Measurements from ENCODE around the gene CDKN3. TPM values are rescaled to one million over a fixed set of nuclear protein-coding genes. Genes with fewer than 3 reads are reported as not detected.
"Not testable (repeated sequence)": the region's sequence is repeated elsewhere in the genome, so short reads cannot be mapped to it uniquely, and the experiment has no call there.

The CDKN3 gene
- total RNA-seq, 1 experiment from 2014 or later = 96.1 TPM

GRCh38 chr14:54380558-54380957 lies 16.2 kb upstream of the CDKN3 start:
- not testable (repeated sequence) for H3K9ac ChIP-seq (ENCODE audit: low read length); H3K27me3 ChIP-seq (ENCODE audit: low read length); H3K4me2 ChIP-seq (ENCODE audit: low read depth, low read length, poor library complexity, severe bottlenecking); H3K36me3 ChIP-seq (ENCODE audit: insufficient read depth, low read length); DNase-seq; H4K20me1 ChIP-seq (ENCODE audit: insufficient read depth, low read depth, low read length); H3K9me3 ChIP-seq (ENCODE audit: low read length); H3K79me2 ChIP-seq (ENCODE audit: low read length); H3K4me3 ChIP-seq (ENCODE audit: low read length); H2AFZ ChIP-seq (ENCODE audit: low read length); H3K27ac ChIP-seq (ENCODE audit: low read length); H3K9me2 ChIP-seq (replicated peaks; ENCODE audit: insufficient read depth, low read length)
- peaks cover 20% of the 10 kb centered on the region for H3K4me1 ChIP-seq (ENCODE audit: low read length)

GRCh38 chr14:54381821-54382220 lies 15.0 kb upstream of the CDKN3 start:
- Histone ChIP-seq H4K20me1 (ENCODE audit: insufficient read depth, low read depth, low read length) (no peaks in the 10 kb centered on the region), H2AFZ (ENCODE audit: low read length) (no peak overlapping the region), H3K27me3 (ENCODE audit: low read length) (0 out of 2 replicates have a peak, but pooled peaks cover 2% of the 10 kb centered on the region), H3K27ac (ENCODE audit: low read length) (no peak overlapping the region), H3K9me2 (replicated peaks; ENCODE audit: insufficient read depth, low read length) (no peaks in the 10 kb centered on the region), H3K4me2 (ENCODE audit: low read depth, low read length, poor library complexity, severe bottlenecking) (no peak overlapping the region), H3K4me1 (ENCODE audit: low read length) (peaks cover 20% of the 10 kb centered on the region), H3K9me3 (ENCODE audit: low read length) (no peaks in the 10 kb centered on the region), H3K36me3 (ENCODE audit: insufficient read depth, low read length) (no peaks in the 10 kb centered on the region), H3K4me3 (ENCODE audit: low read length) (no peak overlapping the region), H3K9ac (ENCODE audit: low read length) (no peak overlapping the region), H3K79me2 (ENCODE audit: low read length) (no peaks in the 10 kb centered on the region)
- no peak for DNase-seq

GRCh38 chr14:54383835-54384234 lies 13.0 kb upstream of the CDKN3 start:
- H3K4me2 ChIP-seq (ENCODE audit: low read depth, low read length, poor library complexity, severe bottlenecking) = no peak overlapping the region
- DNase-seq = no peak
- no peaks in the 10 kb centered on the region for H4K20me1 ChIP-seq (ENCODE audit: insufficient read depth, low read depth, low read length)
- no peaks in the 10 kb centered on the region for H3K79me2 ChIP-seq (ENCODE audit: low read length)
- no peaks in the 10 kb centered on the region for H3K9me2 ChIP-seq (replicated peaks; ENCODE audit: insufficient read depth, low read length)
- H3K4me3 ChIP-seq (ENCODE audit: low read length) = no peak overlapping the region
- no peaks in the 10 kb centered on the region for H3K9me3 ChIP-seq (ENCODE audit: low read length)
- H3K4me1 ChIP-seq (ENCODE audit: low read length) = peaks cover 10% of the 10 kb centered on the region
- H3K27me3 ChIP-seq (ENCODE audit: low read length) = no peaks in the 10 kb centered on the region
- H3K27ac ChIP-seq (ENCODE audit: low read length) = no peak overlapping the region
- no peak overlapping the region for H3K9ac ChIP-seq (ENCODE audit: low read length)
- no peaks in the 10 kb centered on the region for H3K36me3 ChIP-seq (ENCODE audit: insufficient read depth, low read length)
- H2AFZ ChIP-seq (ENCODE audit: low read length) = no peak overlapping the region

- H3K9ac ChIP-seq (ENCODE audit: low read length) = no peak overlapping the region
- H3K4me1 ChIP-seq (ENCODE audit: low read length) = peaks cover 2% of the 10 kb centered on the region
These were observed 11.3 kb upstream of the CDKN3 start for GRCh38 chr14:54385556-54385955.

GRCh38 chr14:54387328-54387727 lies 9.5 kb upstream of the CDKN3 start:
- no peak overlapping the region for H3K27ac ChIP-seq (ENCODE audit: low read length)
- no peaks in the 10 kb centered on the region for H4K20me1 ChIP-seq (ENCODE audit: insufficient read depth, low read depth, low read length)
- no peaks in the 10 kb centered on the region for H3K79me2 ChIP-seq (ENCODE audit: low read length)
- H2AFZ ChIP-seq (ENCODE audit: low read length) = no peak overlapping the region
- H3K9ac ChIP-seq (ENCODE audit: low read length) = no peak overlapping the region
- no peaks in the 10 kb centered on the region for H3K4me1 ChIP-seq (ENCODE audit: low read length)
- no peak overlapping the region for H3K4me3 ChIP-seq (ENCODE audit: low read length)
- no peaks in the 10 kb centered on the region for H3K36me3 ChIP-seq (ENCODE audit: insufficient read depth, low read length)
- H3K9me3 ChIP-seq (ENCODE audit: low read length) = no peaks in the 10 kb centered on the region
- no peak overlapping the region for H3K4me2 ChIP-seq (ENCODE audit: low read depth, low read length, poor library complexity, severe bottlenecking)
- no peak for DNase-seq
- H3K9me2 ChIP-seq (replicated peaks; ENCODE audit: insufficient read depth, low read length) = no peaks in the 10 kb centered on the region
- H3K27me3 ChIP-seq (ENCODE audit: low read length) = no peaks in the 10 kb centered on the region

More at GRCh38 chr14:54385556-54385955, 11.3 kb upstream of the CDKN3 start:
- Histone ChIP-seq H2AFZ (ENCODE audit: low read length) (no peak overlapping the region), H3K4me3 (ENCODE audit: low read length) (no peak overlapping the region), H3K27me3 (ENCODE audit: low read length) (no peaks in the 10 kb centered on the region), H3K79me2 (ENCODE audit: low read length) (no peaks in the 10 kb centered on the region), H3K36me3 (ENCODE audit: insufficient read depth, low read length) (no peaks in the 10 kb centered on the region), H4K20me1 (ENCODE audit: insufficient read depth, low read depth, low read length) (no peaks in the 10 kb centered on the region), H3K27ac (ENCODE audit: low read length) (no peak overlapping the region), H3K4me2 (ENCODE audit: low read depth, low read length, poor library complexity, severe bottlenecking) (no peak overlapping the region), H3K9me2 (replicated peaks; ENCODE audit: insufficient read depth, low read length) (no peaks in the 10 kb centered on the region), H3K9me3 (ENCODE audit: low read length) (no peaks in the 10 kb centered on the region)
- no peak for DNase-seq

- H3K79me2 ChIP-seq (ENCODE audit: low read length) = peaks cover 3% of the 10 kb centered on the region; the same call in 1 of the 2 replicates
These were observed 4.5 kb upstream of the CDKN3 start for GRCh38 chr14:54392131-54392859.

GRCh38 chr14:54392986-54393884 lies 3.6 kb upstream of the CDKN3 start:
- not testable (repeated sequence) for H3K9me2 ChIP-seq (replicated peaks; ENCODE audit: insufficient read depth, low read length); H3K27me3 ChIP-seq (ENCODE audit: low read length); DNase-seq; H3K4me2 ChIP-seq (ENCODE audit: low read depth, low read length, poor library complexity, severe bottlenecking); H3K36me3 ChIP-seq (ENCODE audit: insufficient read depth, low read length); H3K9me3 ChIP-seq (ENCODE audit: low read length); H3K4me3 ChIP-seq (ENCODE audit: low read length); H2AFZ ChIP-seq (ENCODE audit: low read length); H3K9ac ChIP-seq (ENCODE audit: low read length); H4K20me1 ChIP-seq (ENCODE audit: insufficient read depth, low read depth, low read length); H3K27ac ChIP-seq (ENCODE audit: low read length)
- Histone ChIP-seq H3K4me1 (ENCODE audit: low read length) (peaks cover 12% of the 10 kb centered on the region), H3K79me2 (ENCODE audit: low read length) (peaks cover 13% of the 10 kb centered on the region)

More at GRCh38 chr14:54392131-54392859, 4.5 kb upstream of the CDKN3 start:
- Histone ChIP-seq H2AFZ (ENCODE audit: low read length) (no peak overlapping the region), H4K20me1 (ENCODE audit: insufficient read depth, low read depth, low read length) (no peaks in the 10 kb centered on the region), H3K4me1 (ENCODE audit: low read length) (peaks cover 4% of the 10 kb centered on the region), H3K9me2 (replicated peaks; ENCODE audit: insufficient read depth, low read length) (no peaks in the 10 kb centered on the region), H3K4me3 (ENCODE audit: low read length) (no peak overlapping the region), H3K9ac (ENCODE audit: low read length) (no peak overlapping the region), H3K36me3 (ENCODE audit: insufficient read depth, low read length) (no peaks in the 10 kb centered on the region), H3K27me3 (ENCODE audit: low read length) (no peaks in the 10 kb centered on the region), H3K4me2 (ENCODE audit: low read depth, low read length, poor library complexity, severe bottlenecking) (no peak overlapping the region), H3K9me3 (ENCODE audit: low read length) (no peaks in the 10 kb centered on the region), H3K27ac (ENCODE audit: low read length) (no peak overlapping the region)
- no peak for DNase-seq

GRCh38 chr14:54394596-54394995 lies 2.2 kb upstream of the CDKN3 start:
- Histone ChIP-seq H4K20me1 (ENCODE audit: insufficient read depth, low read depth, low read length) (no peaks in the 10 kb centered on the region), H3K27me3 (ENCODE audit: low read length) (no peaks in the 10 kb centered on the region), H3K79me2 (ENCODE audit: low read length) (peaks cover 25% of the 10 kb centered on the region), H3K4me3 (ENCODE audit: low read length) (no peak overlapping the region), H3K36me3 (ENCODE audit: insufficient read depth, low read length) (no peaks in the 10 kb centered on the region; the same call in 1 of the 2 replicates), H3K4me1 (ENCODE audit: low read length) (peaks cover 25% of the 10 kb centered on the region), H3K27ac (ENCODE audit: low read length) (no peak overlapping the region), H2AFZ (ENCODE audit: low read length) (no peak overlapping the region), H3K4me2 (ENCODE audit: low read depth, low read length, poor library complexity, severe bottlenecking) (no peak overlapping the region), H3K9ac (ENCODE audit: low read length) (no peak overlapping the region), H3K9me3 (ENCODE audit: low read length) (no peaks in the 10 kb centered on the region), H3K9me2 (replicated peaks; ENCODE audit: insufficient read depth, low read length) (no peaks in the 10 kb centered on the region)
- DNase-seq = no peak
